GM20431 (cell line): ENCODE results near the gene LEP.

Source experiments
- in situ Hi-C: fragments of 300-500 bp; cut with MseI, MboI; formaldehyde crosslinking; loops from one replicate; pipeline ENCODE4 v1.15.0; 2020; ENCODE audit warnings: low sequenced_read_pairs; ENCODE audit not compliant: unreplicated experiment

LEP gene

DNA sequence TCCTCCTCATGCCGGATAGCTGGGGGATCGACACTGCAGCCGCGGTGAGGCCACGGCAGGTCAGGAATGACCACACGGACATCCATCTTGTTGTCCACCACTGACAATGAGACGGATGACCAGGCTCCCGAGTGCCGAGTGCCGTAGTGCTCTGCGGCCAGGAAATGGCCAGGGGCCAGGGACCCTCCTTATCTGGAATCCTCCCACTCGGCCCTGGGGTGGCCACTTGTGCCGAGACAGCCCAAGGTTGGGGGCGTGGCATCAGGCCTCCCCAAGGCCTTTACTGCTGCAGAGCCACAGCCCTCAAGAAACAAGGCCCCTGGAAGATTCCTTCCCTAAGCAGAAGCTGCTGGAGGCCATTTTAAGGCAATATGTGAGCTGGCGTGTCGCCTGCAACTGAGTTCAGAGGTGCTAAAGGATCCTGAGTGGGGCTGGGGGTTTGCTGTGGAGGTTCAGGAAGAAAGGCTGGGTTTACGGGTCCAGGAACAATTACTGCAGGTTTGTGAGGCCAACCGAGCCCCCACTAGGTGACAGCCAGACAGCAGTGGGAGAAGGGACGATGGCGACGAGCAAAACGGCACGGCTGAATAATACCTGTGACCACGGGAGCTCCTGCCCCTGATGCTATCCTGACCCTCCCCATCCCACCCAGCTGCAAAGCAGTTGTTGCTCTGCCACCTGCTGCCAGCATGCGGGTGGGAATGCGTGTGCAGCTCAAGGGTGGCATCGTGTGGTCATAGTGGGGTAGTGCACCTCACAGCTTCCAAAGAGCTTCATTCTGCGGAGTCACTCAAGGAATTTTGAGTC, 31.6 kb upstream of the LEP start:
- in situ Hi-C loops: loop anchor here (25.0 kb wide), 1 partner anchor 497 kb away; no protein-coding TSS in a partner anchor

DNA sequence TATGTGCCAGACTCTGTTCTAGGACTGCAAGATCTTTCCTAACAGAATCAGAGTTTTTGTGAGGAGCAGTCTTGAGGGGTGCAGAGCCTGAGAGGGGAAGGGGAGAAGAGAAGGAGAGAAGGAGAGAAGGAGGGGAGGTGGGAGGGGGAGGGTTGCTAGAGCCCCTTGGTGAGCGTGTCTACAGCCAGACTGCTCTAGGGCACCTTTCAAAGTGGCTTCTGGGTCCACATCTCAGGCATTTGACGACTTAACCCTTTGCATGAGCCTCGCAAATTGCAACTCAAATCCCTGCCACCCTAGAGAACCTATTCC, 31.1 kb upstream of the LEP start:
- in situ Hi-C loops: loop anchor here (25.0 kb wide), 1 partner anchor 498 kb away; no protein-coding TSS in a partner anchor

DNA sequence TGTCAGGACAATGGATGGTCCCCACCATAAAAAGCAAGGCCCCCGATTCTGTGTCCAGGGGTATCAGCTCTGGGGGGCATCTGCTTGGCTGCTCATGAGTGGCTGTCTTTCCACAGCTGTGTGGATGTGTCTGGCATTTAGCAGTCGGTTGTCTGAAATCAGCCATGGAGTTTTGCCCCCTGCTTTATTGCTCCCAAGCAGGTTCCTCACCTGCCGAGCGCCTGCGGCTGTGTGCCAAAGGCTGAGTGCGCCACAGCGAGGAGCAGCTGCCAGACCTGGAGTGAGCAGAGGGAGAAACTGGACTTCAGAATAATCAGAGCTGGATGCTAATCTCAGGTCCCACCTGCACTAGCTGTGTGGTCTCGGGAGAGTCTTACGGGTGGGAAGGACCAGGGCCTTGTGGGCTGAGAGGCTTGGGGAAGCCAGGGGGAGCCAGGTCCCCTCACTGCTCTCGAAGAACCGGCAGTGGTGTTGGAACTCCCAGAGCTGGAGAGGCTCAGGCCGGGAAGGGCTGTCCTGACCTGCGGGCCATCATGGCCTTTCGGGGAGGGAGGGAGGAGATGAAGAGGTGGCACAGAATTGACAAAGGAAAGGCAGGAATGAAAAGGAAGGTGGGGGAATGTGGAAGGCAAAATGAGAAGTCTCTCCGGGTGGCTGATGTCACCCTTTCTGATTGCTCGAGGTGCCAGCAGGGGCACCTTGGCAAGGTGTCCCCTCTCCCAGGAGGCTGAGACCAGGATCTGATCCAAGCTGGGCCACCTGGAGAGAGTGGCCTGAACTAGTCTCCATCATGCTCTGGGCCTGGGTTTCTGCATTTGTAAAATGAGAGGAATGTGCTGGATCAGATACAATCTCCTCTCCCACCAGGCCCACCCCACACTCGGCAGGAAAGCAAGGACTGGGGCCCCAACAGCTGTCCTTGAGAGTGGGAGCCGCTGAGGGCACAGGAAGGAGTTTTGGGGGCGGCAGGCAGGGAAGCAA, 30.2 kb upstream of the LEP start:
- in situ Hi-C loops: loop anchor here (25.0 kb wide), 1 partner anchor 499 kb away; no protein-coding TSS in a partner anchor

DNA sequence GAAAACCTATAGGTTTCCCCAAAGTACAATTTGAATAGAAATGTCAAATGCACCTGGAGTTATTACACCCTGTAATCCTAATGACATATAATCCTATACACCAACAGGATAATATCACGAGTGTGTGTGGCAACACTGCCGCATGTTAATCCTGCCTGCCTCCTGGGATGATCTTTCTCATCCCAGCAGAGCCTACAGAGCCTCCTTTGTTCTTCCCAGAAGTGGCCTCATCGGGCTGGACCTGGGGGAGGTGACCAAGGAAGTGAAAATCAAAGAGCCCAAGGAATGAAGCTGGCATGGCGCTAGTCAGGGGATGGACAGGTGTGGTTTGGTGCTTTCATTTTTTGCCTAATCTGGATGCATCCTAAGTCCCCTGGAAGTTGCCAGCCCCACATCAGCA, 29.5 kb upstream of the LEP start:
- in situ Hi-C loops: loop anchor here (25.0 kb wide), 1 partner anchor 499 kb away; no protein-coding TSS in a partner anchor

DNA sequence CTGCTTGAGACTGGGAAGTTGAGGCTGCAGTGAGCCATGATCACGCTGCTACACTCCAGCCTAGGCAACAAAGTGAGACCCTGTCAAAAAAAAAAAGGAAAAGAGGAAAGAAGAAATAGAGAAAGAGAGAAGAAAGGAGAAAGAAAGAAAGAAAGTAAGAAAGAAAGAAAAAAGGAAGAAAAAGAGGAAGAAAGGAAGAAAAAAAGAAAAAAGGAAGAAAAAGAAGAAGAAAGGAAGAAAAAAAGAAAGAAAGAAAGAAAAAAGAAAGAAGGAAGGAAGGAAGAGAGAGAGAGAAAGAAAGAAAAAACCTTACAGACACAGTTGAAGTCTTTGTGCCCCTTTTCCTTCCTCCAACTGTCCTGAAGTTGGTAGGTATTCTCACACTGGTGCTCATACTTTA, 26.6 kb upstream of the LEP start:
- in situ Hi-C loops: loop anchor here (25.0 kb wide), 1 partner anchor 502 kb away; no protein-coding TSS in a partner anchor

DNA sequence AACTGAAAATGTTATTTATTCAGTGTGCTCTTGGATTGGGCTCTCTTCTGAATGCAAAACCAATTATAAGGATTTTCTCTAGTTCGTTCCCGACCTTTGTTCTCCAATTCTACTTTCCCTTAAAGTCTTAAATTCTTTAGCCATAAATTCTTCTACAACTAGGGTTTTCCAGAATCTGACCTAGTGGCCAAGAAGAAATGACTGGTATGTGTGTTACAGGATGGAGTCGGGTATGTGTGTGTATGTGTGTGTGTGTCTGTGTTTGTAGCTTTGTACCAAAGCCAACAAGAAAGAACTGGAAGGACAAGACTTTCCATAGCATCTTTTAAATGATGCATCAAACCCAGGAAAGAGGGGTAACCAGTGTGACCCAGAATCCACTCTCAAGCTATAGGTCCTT, 25.8 kb upstream of the LEP start:
- in situ Hi-C loops: loop anchor here (25.0 kb wide), 1 partner anchor 503 kb away; no protein-coding TSS in a partner anchor

DNA sequence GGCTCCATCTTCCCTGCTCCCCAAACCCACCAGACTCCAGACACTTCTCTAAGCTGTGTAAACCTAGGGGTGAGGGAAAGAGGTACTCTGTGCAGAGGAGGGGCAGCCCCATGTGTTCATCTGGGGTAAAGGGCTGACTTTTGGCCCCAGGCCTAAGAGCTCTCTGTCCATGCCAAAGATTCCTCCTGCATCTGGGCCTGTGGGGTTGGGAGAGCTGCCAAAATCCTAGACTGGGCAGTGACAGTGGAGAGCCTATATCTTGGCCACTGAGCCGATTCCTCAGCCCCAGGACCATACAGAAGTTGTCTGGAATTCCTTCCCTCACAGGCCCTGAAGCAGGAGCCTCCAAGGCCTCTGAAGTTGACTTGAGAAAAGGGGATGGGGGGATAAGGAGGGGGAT, 25.3 kb upstream of the LEP start:
- in situ Hi-C loops: loop anchor here (25.0 kb wide), 1 partner anchor 503 kb away; no protein-coding TSS in a partner anchor

DNA sequence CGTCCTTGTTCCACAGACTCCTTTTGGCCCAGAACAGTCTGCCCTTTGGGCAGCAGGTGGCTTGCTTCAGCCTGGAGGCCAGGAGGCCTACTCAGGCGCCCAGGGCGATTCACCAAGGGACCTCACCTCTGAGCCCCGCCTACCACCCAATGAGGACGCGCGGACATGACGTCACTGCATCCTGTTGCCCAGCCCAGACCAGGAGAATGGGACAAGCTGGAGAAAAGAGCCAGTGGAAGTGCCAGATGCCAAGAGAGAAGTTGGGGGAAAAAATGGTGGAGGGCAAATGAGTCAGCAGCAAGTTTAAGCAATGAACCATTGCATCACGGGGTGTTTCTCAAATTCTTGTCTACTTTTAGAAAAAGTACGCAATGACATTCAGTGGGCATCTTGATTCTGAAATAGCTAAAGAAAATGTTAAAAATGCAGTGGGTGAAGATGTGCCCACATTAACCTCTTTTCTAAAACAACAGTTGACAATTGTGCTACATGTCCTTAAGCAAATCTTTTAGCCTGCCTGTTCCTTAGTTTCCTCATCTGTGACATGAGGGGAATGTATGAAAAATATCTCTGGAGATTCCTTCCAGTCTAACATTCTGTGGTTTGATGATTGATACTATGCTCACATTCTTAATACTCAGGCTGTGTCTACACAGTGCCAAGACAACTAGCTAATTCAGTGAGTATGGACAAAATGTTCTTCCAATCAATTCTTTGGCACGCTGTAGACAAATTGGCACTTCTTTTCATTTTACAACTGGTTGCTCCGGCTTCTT, 23.9 kb upstream of the LEP start:
- in situ Hi-C loops: loop anchor here (25.0 kb wide), 1 partner anchor 505 kb away; no protein-coding TSS in a partner anchor

DNA sequence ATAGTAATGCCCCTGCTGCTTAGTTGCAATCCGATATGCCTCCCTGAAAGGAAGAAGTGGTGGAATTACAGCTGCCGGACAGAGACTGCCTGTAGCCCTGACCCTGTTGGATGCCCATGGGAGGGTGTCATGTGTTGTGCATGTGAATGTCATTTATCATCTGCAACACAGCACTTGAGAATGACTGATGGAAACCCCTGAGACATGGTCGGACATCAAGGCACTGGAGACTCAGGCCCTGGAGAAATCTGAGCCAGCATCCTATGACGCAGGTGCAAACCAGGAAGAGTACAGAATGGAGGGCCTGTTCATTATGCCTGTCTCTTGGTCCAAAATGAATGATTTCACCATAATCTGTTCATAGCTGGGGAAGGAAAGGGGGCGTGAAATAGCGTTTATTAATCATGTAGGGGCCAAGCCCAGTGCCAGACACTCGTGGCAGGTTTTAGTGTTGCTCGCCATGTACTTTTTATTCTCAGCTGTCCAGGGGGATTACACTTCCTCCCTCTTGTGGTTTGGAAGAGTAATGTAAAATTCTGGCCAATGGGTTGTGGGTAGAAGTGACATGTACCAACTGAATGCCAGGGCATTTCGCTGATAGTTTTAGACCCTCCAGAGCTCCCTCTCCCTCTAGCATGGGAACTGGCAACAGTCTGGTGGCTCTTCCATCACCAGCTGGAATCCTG, 23.0 kb upstream of the LEP start:
- in situ Hi-C loops: loop anchor here (25.0 kb wide), 1 partner anchor 506 kb away; no protein-coding TSS in a partner anchor

DNA sequence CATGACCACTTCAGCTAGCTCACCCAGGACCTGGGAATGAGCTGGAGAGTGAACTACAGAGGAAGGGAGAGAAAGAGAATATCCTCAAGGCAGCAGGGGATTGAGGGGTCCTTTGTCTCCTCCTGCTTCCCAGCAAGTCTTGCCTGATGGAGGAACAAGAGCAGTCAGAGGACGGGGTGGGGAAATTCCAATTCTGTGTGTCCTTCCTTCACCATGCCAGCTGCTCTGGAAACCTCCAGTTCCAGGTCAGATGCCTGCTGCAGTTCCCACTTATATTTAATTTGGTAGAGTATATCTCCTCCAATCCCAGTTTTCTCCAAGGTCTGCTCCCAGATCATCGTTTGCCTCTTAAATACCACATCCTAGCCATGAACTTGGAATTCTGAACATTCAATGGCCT, 21.4 kb upstream of the LEP start:
- in situ Hi-C loops: loop anchor here (25.0 kb wide), 1 partner anchor 507 kb away; no protein-coding TSS in a partner anchor

DNA sequence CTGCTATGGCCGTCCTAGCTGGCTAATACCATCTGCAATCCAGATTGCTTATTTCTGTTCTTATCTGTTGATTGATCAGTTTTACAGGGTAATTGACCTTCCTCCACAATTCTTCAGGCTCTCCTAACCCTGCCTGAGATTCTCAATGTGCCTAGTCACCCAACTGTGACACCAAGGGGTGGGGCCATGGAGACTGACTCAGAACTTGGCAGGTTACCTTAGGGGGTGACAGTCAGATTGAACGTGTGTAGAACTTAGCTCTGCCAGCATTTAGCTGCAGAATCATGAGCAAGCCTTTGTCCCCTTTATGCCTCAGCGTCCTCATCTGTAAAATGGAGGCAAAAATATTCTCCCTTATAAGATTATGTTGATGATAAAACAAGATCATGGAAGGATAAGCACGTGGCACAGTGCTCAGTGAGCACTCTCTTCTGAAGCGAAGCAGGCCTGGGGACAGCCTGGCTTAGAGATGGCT, 19.1 kb upstream of the LEP start:
- in situ Hi-C loops: loop anchor here (25.0 kb wide), 1 partner anchor 510 kb away; no protein-coding TSS in a partner anchor

DNA sequence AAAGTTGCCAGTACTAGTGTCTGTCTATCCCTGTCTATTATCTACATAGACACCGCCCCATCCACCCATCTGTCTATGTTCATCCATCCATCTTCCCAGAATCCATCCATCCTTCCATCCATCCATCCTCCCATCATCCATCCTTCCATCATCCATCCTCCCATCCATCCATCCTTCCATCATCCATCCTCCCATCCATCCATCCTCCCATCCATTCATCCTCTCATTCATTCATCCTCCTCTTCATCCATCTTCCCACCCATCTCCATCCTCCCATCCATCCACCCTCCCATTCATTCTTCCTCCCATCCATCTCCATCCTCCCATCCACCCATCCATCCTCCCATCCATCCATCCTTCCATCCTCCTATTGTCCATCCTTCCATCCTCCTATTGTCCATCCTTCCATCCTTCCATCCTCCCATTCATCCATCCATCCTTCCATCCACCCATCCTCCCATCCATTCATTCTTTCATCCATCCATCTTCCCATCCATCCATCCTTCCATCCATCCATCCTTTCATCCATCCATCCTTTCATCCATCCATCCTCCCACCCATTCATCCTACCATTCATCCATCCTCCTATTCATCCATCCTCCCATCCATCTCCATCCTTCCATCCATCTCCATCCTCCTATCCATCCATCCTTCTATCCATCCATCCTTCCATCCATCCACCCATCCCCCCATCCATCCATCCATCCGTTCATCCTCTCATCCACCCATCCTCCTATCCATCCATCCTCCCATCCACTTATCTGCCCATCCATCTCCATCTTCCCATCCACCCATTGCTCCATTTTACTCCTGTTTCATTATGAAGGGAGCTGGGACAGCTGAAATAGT, 14.7 kb upstream of the LEP start:
- in situ Hi-C loops: no loop called here

DNA sequence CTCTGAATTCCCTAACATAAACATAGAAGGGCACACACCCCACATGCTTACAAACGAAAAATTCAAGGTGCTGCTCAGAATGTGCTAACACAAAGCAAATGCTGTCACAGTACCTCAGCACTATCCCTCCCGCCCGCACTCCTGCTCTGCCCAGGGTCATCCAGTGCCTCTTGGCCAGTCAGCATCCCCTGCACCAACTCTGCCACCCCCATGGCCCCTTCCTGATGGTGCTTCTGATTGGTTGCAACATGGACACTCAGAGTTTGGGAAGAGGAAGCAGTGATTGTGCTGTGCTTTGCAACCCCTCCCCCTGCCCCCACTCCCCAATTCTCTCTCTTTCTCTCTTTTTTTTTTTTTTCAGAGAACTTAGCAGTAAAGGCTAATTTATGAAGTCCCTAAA, 13.8 kb upstream of the LEP start:
- in situ Hi-C loops: no loop called here

DNA sequence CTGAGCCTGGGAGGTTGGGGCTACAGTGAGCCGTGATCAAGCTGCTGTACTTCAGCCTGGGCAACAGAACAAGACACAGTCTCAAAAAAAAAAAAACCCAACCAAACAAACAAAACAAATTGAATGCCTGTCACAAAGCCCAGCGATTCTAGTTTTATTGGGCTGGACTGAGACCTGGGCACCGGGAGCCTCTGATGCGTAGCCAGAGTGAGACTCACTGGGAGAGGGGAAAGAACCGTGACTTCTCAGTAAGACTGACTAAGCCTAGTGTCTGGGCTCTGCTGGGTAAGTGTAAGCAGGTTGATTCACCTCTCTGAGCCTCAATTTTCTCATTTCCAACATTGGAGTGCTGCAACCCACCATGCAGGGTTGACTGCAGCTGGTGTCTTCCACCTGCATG, 10.1 kb upstream of the LEP start:
- in situ Hi-C loops: no loop called here

DNA sequence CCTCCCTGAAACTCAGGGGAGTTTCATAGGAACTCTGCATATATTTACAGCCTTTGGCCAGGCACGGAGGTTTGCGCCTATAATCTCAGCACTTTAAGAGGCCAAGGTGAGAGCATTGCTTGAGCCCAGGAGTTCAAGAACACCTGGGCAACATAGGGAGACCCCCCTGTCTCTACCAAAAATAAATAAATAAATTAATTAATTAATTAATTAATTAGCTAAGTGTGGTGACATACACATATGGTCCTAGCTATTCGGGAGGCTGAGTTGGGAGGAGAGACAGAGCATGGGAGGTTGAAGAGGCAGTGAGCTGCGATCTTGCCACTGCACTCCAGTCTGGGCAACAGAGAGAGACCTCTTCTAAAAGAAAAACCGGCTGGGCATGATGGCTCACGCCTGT, 9.4 kb upstream of the LEP start:
- in situ Hi-C loops: no loop called here

DNA sequence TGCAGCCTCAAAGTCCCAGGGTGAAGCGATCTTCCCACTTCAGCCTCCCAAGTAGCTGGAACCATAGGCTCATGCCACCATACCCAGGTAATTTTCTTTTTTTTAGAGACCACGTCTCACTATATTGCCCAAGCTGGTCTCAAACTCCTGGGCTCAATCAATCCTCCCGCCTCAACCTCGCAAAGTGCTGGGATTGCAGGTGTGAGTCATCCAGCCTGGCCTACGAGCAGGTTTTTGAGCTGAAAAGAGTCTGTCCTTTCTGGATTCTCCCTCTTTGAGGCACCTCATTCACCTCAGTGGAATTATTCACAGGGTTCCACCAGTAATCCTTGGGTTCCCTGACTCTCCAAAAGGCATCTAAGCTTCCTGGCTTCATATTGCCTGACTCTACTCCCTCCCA, 7.6 kb upstream of the LEP start:
- in situ Hi-C loops: no loop called here

DNA sequence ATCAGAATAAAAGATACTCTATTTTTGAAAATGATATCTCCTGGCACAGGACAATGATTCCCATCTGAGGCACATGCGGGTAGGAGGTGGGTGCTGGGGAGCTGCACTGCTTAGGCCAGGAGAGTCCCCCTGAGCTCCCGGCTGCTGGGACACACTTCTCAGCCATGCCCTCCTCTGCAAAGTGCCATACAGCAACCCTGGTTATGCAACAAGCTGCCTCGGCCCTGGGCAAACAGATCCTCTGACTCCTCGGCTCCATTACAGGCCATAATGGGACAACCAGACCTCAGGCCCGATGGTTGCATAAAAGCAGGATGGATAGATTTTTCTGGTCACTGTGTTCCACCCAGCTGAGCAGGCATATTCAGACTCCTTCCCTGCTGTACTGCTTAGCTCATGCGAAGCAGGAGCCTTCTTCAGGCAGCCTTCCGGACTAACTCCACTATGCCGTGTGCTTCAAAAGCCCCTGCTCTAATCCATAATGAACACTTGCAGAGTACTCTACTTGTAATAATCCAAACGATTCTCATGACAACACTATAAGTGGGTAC, 6.5 kb upstream of the LEP start:
- in situ Hi-C loops: no loop called here

DNA sequence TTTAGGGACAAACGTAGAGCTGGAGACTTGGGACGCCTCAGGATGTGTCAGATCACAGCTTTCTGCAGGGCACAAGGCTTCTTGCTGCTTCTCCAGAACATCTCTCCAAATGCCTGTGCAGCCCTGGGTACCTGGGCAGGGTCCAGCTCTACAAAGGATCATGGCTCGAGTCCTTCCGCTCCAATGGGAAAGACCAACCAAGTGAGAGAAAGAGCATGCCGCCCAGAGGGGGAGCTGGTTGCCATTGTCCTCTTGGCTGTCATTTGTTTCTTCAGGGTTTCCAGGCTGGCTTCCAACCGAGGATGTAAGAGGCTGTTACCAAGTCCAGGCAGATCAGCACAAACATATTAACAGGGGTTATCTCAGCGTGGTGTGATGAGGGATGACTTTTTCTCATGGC, 5.6 kb upstream of the LEP start:
- in situ Hi-C loops: no loop called here
